K562 (cell line): ENCODE measurements around the gene RNU1-2. TPM values are rescaled to one million over a fixed set of nuclear protein-coding genes. Genes with fewer than 3 reads are reported as not detected.

Source experiments
- CBX2 ChIP-seq: fragments of 200-600 bp; sonication (generic); IDR thresholded peaks from one replicate; pipeline ENCODE4 v1.6.1; 2012; ENCODE audit warnings: mild to moderate bottlenecking, low read length, inconsistent platforms; ENCODE audit not compliant: insufficient read depth, poor library complexity, severe bottlenecking
- CHCHD3 ChIP-seq: fragments of 250-450 bp; sonication (Bioruptor Pico); IDR thresholded peaks from 2 replicates; pipeline ENCODE4 v2.1.2; 2022; ENCODE audit warnings: mild to moderate bottlenecking
- CHD2 ChIP-seq: IDR thresholded peaks from 2 replicates; pipeline ENCODE4 v1.6.1; 2011; ENCODE audit warnings: low read depth, low read length
- COPS2 ChIP-seq: fragments of 450-650 bp; conservative IDR thresholded peaks from 2 replicates; pipeline ENCODE4 v1.6.1; 2016; ENCODE audit warnings: mild to moderate bottlenecking, moderate library complexity
- HEY1 ChIP-seq: fragments of 250-450 bp; sonication (Bioruptor Pico); IDR thresholded peaks from 2 replicates; pipeline ENCODE4 v1.5.0; 2020; ENCODE audit warnings: mild to moderate bottlenecking, moderate library complexity, borderline replicate concordance
- KDM1A ChIP-seq, 2 experiments: fragments of 450-650 bp; IDR thresholded peaks; 2 replicates each; pipeline ENCODE4 v1.6.1; 2016; ENCODE audit warnings: mild to moderate bottlenecking in 2 of 2
- KLF1 ChIP-seq: fragments of 450-650 bp; IDR thresholded peaks from 2 replicates; pipeline ENCODE4 v1.6.1; 2016; ENCODE audit warnings: missing genetic modification characterization, missing compliant biosample characterization
- KLF16 ChIP-seq: IDR thresholded peaks from 2 replicates; pipeline ENCODE4 v1.6.1; 2016; ENCODE audit warnings: antibody characterized with exemption
- MYC ChIP-seq, 2 experiments: fragments of 250-450 bp in 1 of 2; sonication (Bioruptor Pico) in 1 of 2; IDR thresholded peaks; 2 replicates each; pipeline versions ENCODE4 v1.5.1 to v1.6.1; 2012 to 2021; ENCODE audit warnings: low read depth in 2 of 2, borderline replicate concordance in 1 of 2, improper control_type of control experiment in 1 of 2, low read length in 1 of 2, mild to moderate bottlenecking in 1 of 2, moderate library complexity in 1 of 2
- NR2C2 ChIP-seq, 2 experiments: fragments of 200-800 bp in 1 of 2; sonication (Bioruptor generic) in 1 of 2; sonication (generic) in 1 of 2; formaldehyde crosslinking in 1 of 2; IDR thresholded peaks; 2 replicates each; pipeline versions ENCODE4 v1.6.1 to v1.8.0; 2016 to 2022; ENCODE audit warnings: mild to moderate bottlenecking in 1 of 2, missing compliant biosample characterization in 1 of 2, missing genetic modification characterization in 1 of 2, missing genetic modification reagents in 1 of 2
- PRPF4 ChIP-seq: fragments of 200-400 bp; formaldehyde crosslinking; IDR thresholded peaks from one replicate; pipeline ENCODE4 v1.6.1; 2017; ENCODE audit warnings: low read length, low read depth, mild to moderate bottlenecking; ENCODE audit not compliant: insufficient read depth, poor library complexity, severe bottlenecking
- PURB ChIP-seq: sonication (generic); formaldehyde crosslinking; IDR thresholded peaks from 2 replicates; pipeline ENCODE4 v1.9.0; 2021; ENCODE audit warnings: low read depth, mild to moderate bottlenecking, missing genetic modification reagents
- RFX1 ChIP-seq: fragments of 450-650 bp; IDR thresholded peaks from 2 replicates; pipeline ENCODE4 v1.6.1; 2016; ENCODE audit warnings: mild to moderate bottlenecking, moderate library complexity
- THAP12 ChIP-seq: fragments of 250-450 bp; sonication (Bioruptor Pico); IDR thresholded peaks from 2 replicates; pipeline ENCODE4 v1.9.0; 2021; ENCODE audit warnings: mild to moderate bottlenecking, inconsistent platforms
- USF1 ChIP-seq: sonication (generic); formaldehyde crosslinking; IDR thresholded peaks from 2 replicates; pipeline ENCODE4 v1.9.0; 2022; ENCODE audit warnings: mild to moderate bottlenecking, missing genetic modification reagents
- ZFX ChIP-seq: sonication (generic); formaldehyde crosslinking; IDR thresholded peaks from 2 replicates; pipeline ENCODE4 v1.8.0; 2022; ENCODE audit warnings: mild to moderate bottlenecking, missing genetic modification reagents, moderate library complexity
- ZKSCAN1 ChIP-seq: fragments of 150-350 bp; IDR thresholded peaks from 2 replicates; pipeline ENCODE4 v1.6.1; 2016; ENCODE audit warnings: low read depth, low read length
- ZNF134 ChIP-seq: fragments of 250-450 bp; sonication (Bioruptor Pico); conservative IDR thresholded peaks from 2 replicates; pipeline ENCODE4 v1.4.0; 2020
- ZNF282 ChIP-seq: sonication (generic); formaldehyde crosslinking; IDR thresholded peaks from 2 replicates; pipeline ENCODE4 v1.8.1; 2023; ENCODE audit warnings: missing genetic modification reagents
- ZNF766 ChIP-seq: fragments of 200-800 bp; sonication (Bioruptor generic); conservative IDR thresholded peaks from 2 replicates; pipeline ENCODE4 v1.6.1; 2016; ENCODE audit warnings: missing genetic modification characterization, missing compliant biosample characterization
- polyA plus RNA-seq, 8 experiments: library from polyadenylated mRNA; depleted of rRNA in 4 of 8; stranded (reverse) in 5 of 8; unstranded in 3 of 8; fragments of >200 nt; fragmentation: Nextera tagmentation in 2 of 8; fragmentation: Illumina TruSeq in 1 of 8; extraction: Ambion mirVana in 2 of 8; extraction: Trizol in 1 of 8; gene quantifications; 2 replicates each; pipeline versions ENCODE4 v1.2.1 to v1.2.3, GENCODE V29; 2011 to 2014; ENCODE audit warnings: inconsistent platforms in 1 of 8, missing spikeins in 1 of 8
- total RNA-seq, 7 experiments: library from RNA; depleted of rRNA in 6 of 7; stranded (reverse); fragments of >200 nt in 6 of 7; fragmentation: Illumina TruSeq in 2 of 7; extraction: Trizol in 2 of 7; gene quantifications; 2 replicates each; pipeline versions ENCODE4 v1.2.1 to v1.2.3, GENCODE V29; 2011 to 2021; ENCODE audit warnings: low replicate concordance in 1 of 7
- TF ChIP-seq, protein P1 (sequence below): fragments of 450-650 bp; formaldehyde crosslinking; IDR thresholded peaks from 2 replicates; pipeline ENCODE4 v1.4.0; 2020; ENCODE audit warnings: mild to moderate bottlenecking, moderate library complexity

RNU1-2 gene
- total and polyA plus RNA-seq, 9 of the 15 experiments (the other 6 are each of a cell fraction or from before 2014, with no cell fraction given) = under 0.01 to 32,823 (median 2,538) TPM; not detected in 4

- TF ChIP-seq MYC (IDR thresholded peaks at IDR 0.05; ENCODE audit: low read depth, low read length) (0 out of 2 replicates have a peak, but pooled peaks have one; percentile 27), MYC (CRISPR knock-in tag; IDR thresholded peaks at IDR 0.05; ENCODE audit: borderline replicate concordance, low read depth) (no peak), KLF1 (tag) (no peak), KDM1A (IDR thresholded peaks at IDR 0.05) (peak; percentile 91 to 94), ZNF766 (no peak), ZFX (no peak), PURB (CRISPR knock-in tag) (no peak), HEY1 (CRISPR knock-in tag) (no peak), NR2C2 (CRISPR knock-in tag; IDR thresholded peaks at IDR 0.05) (no peak), NR2C2 (tag; IDR thresholded peaks at IDR 0.05) (no peak), THAP12 (CRISPR knock-in tag) (no peak), CBX2 (no peak), CHCHD3 (no peak), RFX1 (no peak), ZNF282 (no peak), KLF16 (no peak), PRPF4 (no peak), CHD2 (no peak), COPS2 (no peak), ZKSCAN1 (no peak), USF1 (CRISPR knock-in tag) (peak; percentile 31; the same call in 1 of the 2 replicates), ZNF134 (CRISPR knock-in tag) (no peak)
- TF ChIP-seq, protein P1, sequence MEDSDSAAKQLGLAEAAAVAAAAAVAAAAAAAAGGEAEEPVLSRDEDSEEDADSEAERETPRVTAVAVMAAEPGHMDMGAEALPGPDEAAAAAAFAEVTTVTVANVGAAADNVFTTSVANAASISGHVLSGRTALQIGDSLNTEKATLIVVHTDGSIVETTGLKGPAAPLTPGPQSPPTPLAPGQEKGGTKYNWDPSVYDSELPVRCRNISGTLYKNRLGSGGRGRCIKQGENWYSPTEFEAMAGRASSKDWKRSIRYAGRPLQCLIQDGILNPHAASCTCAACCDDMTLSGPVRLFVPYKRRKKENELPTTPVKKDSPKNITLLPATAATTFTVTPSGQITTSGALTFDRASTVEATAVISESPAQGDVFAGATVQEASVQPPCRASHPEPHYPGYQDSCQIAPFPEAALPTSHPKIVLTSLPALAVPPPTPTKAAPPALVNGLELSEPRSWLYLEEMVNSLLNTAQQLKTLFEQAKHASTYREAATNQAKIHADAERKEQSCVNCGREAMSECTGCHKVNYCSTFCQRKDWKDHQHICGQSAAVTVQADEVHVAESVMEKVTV (CRISPR knock-in tag) = no peak
Measured at GRCh38 chr1:16922885-16923431, 27.2 kb downstream of the RNU1-2 start (continued).
